NOMO-1 treated with DMSO at 0.1 percent for 48 hours (cell line): Measurements from ENCODE around the gene TRIB2.
A peak's percentile ranks its signal among the peaks of the same experiment; 100 is the strongest.
"Not testable (repeated sequence)": the region's sequence is repeated elsewhere in the genome, so short reads cannot be mapped to it uniquely, and the experiment has no call there.

Experiments used
- DNase-seq: peaks from one replicate; lab custom pipeline; 2025; ENCODE audit not compliant: unreplicated experiment; lab: John Stamatoyannopoulos, UW

TRIB2 gene

DNA sequence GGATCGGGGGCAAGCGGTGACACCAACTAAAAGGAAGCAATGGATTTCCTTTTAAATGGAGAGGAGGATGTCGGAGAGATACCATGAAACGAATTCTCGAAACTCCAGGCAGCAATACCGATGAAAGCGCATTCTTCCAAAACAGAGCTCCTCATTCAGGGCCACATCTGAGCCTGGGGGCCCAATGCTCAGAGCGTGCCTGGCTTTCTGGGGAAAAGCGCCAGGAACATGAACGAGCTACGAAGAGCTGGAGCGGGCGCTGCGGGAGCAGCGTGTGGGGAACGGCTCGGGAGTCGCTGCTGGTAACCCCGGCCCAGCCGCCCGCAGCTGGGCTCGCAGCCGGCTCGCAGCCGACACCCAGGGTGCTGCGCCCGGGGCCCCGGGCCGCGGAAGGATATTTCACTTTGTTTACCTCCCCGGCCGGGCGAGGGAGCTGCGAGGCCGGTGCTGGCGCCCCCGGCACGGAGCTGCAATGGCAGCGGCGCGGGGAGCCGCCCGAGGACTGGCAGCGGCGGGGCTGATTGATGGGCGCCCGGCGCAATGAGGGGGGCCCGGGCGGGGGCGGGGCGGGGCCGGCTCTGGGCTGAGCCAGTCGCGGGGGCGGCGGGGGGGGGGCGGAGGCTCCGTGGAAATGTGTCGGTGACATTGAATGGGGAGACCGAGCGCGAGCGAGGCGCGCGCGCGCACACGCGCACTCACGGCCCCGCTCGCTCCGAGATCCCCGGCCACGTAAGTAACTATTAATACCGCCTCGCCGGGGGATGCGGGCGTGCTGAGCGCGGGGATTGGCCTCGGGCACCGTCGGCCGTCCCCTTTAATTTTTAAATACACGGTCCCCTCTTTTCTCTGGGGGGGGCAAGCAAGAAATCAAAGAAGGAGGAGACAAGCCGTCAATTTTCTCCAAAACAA lies at the start of gene TRIB2:
Gene TRIB2 (plus strand): TSS at position 655 of the 909 bp plus-strand sequence. CDS start 1,372 bp downstream, outside the sequence.
- DNase-seq, result peak; percentile 64

- no peak for DNase-seq
Measured at GRCh38 chr2:12669036-12669435, 47.7 kb upstream of the TRIB2 start.

- DNase-seq, result no peak
Measured at GRCh38 chr2:12672711-12673315, 43.9 kb upstream of the TRIB2 start.

GRCh38 chr2:12674644-12675328 lies 42.0 kb upstream of the TRIB2 start:
- no peak for DNase-seq

DNA sequence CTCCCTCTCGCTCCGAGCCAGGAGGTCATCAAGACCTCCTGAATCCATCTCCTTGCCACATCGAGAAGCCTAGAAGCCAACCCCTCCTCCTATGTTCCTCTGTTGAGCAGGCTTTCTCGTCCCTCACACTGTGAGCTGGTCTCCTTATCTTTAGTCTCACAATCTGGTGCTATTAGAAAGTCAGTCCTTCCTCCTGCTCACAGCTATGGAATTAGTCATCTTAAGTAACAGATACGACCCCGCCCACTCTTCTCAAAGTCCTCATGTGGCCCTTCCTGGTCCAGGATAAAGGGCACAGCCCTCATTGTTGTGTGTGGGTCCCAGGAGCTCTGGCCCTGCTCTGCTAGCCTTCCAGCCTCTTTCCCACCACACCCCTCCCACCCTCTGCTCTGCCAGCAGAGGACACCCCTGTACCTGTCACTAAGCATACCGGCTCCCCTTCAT lies 41.4 kb upstream of the TRIB2 start:
- no peak for DNase-seq

DNA sequence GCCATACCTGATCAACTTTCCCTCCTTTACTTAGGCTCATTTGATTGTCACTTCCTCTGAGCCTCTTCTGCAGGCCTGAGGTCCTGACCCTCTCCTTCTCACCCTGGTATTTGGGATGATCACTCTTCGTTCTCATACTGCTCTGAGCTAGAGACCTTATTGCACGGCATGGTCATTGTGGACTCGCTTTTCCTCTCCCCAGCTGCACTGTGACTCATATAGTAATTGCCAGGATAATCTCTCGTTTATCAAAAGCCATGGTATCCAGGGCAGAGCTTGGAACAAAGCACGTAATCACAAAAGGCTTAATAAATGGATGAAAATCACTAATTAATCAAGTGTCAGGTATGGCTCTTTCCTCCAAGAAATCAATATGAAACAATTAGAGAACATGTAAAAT lies 40.9 kb upstream of the TRIB2 start:
- no peak for DNase-seq

GRCh38 chr2:12676771-12677170 lies 40.0 kb upstream of the TRIB2 start:
- DNase-seq, result no peak

- DNase-seq, result no peak
Measured at GRCh38 chr2:12678186-12678585, 38.5 kb upstream of the TRIB2 start.

DNA sequence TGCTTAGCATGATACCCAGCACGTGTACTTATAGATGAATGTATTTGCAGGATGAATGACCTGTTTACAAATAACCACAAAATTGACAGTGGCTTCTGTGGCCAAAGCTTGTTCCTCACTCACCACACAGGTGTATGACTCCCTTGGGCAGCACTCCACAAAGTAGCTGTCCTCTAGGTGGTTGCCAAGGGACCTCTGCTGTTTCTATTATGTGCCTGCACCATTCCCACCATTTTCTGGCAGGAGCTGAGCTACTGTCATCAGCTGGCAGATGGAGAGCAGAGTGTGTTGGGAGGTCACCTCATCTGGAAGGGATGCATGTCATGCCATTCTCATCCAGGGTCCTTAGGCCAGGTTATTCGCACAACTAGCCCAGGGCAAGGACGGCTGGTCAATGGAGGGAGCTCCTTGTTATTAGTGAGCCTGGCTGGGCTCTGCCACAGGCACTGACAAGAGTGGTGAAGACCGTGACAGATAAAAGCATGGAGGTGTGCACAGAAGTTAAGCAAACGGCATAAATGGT lies 37.1 kb upstream of the TRIB2 start:
- DNase-seq, result no peak

DNA sequence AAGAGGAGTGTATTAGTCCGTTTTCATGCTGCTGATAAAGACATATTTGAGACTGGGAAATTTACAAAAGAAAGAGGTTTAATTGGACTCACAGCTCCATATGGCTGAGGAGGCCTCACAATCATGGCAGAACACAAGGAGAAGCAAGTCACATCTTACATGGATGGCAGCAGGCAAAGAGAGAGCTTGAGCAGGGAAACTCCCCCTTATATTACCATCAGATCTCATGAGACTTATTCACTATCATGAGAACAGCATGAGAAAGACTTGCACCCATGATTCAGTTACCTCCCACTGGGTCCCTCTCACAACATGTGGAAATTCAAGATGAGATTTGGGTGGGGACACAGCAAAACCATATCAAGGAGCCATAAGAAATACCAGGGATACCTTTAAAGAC lies 36.6 kb upstream of the TRIB2 start:
- DNase-seq, result not testable (repeated sequence)

GRCh38 chr2:12682017-12682416 lies 34.7 kb upstream of the TRIB2 start:
- no peak for DNase-seq

DNA sequence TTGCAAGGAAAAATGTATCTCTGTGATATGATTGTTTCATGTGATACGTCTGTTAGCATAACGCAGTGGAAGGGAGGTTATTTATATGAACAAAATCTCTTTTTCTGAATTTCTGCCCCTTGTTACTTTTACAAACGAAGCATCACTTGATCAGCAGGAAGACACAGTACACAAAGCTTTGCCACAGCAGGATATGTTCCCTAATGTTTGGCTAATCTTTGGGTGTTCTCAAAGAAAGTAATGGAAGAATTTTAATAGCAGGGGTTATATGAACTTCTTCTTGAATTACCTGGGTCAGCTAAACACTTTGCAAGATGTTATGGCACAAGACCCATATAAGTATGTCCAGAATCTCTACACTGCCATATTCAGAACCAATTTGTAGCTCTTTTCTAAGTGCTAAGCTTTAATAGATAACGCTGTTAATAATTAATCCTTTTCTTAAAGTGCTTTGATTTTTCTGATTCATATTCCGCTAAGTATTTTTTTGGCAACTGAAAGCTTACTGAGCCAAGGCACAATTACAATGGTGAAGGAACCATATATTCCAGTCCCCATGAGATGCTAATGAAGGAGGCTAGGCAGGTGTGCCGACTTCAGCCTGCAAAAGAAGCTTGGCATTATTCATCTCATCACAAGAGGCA lies 33.2 kb upstream of the TRIB2 start:
- DNase-seq, result no peak

DNA sequence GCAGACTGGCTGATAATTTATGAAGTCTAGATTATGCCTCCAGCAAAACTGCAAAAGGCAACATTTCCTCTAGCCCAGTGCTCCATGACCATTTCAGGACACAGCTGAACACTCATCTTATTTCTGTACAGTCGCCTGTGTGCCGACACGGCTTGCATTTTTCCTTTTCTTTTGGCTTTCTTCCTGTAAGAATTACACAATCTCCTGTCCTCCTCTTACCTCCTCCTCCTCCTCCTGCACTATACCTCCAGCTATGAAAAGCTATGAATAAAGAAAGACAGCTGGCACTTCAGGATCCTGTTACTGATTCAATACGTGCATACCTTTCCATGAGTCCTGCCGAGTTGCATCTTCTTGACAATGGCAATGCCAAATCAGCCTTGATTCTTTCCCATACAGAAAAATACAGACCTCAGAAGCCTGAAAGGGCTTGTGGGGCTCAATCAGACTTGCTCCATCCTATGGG lies 32.2 kb upstream of the TRIB2 start:
- DNase-seq, result no peak

DNA sequence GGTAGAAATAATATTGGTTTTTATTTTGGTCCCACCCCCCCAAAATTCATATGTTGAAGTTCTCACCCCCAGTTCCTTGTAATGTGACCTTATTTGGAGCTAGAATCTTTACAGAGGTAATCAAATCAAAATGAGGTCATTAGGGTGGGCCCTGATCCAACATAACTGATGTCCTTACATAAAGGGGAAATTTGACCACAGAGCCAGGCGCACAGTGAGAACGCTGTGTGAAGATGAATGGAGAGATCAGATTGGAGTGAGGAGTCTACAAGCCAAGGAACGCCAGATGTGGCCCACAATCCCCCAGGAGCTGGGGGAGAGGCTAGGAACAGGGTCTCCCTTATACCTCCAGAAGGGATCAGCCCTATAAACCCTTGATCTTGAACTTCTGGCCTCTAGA lies 31.6 kb upstream of the TRIB2 start:
- DNase-seq, result no peak

GRCh38 chr2:12685956-12686355 lies 30.8 kb upstream of the TRIB2 start:
- no peak for DNase-seq

- no peak for DNase-seq
Measured at GRCh38 chr2:12686708-12687283, 29.9 kb upstream of the TRIB2 start.

DNA sequence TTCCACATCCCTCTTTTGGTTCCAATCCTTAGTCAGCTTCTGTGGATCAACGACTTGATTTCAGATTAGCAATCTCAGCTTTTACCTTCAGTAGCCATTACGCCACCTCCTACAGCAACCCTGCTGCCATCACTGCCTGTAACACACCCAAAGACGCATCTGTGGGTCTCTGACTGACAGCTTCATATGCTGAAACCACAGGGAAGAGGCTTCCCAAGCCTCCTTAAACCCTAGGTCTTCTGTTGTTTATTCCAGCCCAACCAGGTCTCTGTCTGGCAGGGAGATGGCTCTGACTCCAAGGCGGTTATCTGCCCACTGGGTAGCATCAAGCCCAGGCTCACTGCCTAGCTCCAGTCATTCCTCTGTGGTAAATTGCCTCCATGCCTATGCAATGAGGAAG lies 28.6 kb upstream of the TRIB2 start:
- DNase-seq, result no peak

GRCh38 chr2:12688893-12689292 lies 27.8 kb upstream of the TRIB2 start:
- no peak for DNase-seq

- no peak for DNase-seq
Measured at GRCh38 chr2:12693509-12693908, 23.2 kb upstream of the TRIB2 start.

GRCh38 chr2:12694990-12695774 lies 21.6 kb upstream of the TRIB2 start:
- peak; percentile 94 for DNase-seq
